Esophagus squamous epithelium (tissue), 5 donors: ENCODE results near the gene SKA3. TPM values are rescaled to one million over a fixed set of nuclear protein-coding genes. Genes with fewer than 3 reads are reported as not detected.

Experiments used
- DNase-seq: peaks from one replicate; lab custom pipeline; 2025; lab: John Stamatoyannopoulos, UW
- H3K27ac ChIP-seq, 4 donors: fragments of 200-600 bp; sonication (generic); one replicate each; pipeline ENCODE4 v1.5.1; 2016 to 2019; ENCODE audit warnings: mild to moderate bottlenecking in 1 of 4
- H3K27me3 ChIP-seq, 4 donors: fragments of 200-600 bp; sonication (generic); 1 replicate in 3 of 4; 2 replicates in 1 of 4; pipeline versions ENCODE4 v1.5.1 to v1.6.0; 2017 to 2021; ENCODE audit warnings: antibody characterized with exemption in 1 of 4
- H3K36me3 ChIP-seq, 3 donors: fragments of 200-600 bp; sonication (generic); one replicate each; pipeline ENCODE4 v1.5.1; 2016 to 2019
- H3K4me1 ChIP-seq, 3 donors: fragments of 200-600 bp; sonication (generic); one replicate each; pipeline ENCODE4 v1.5.1; 2017 to 2019
- H3K4me3 ChIP-seq, 4 donors: fragments of 200-600 bp; sonication (generic); 1 replicate in 3 of 4; 2 replicates in 1 of 4; pipeline ENCODE4 v1.5.1; 2016 to 2019; ENCODE audit warnings: mild to moderate bottlenecking in 2 of 4, moderate library complexity in 1 of 4
- H3K9me3 ChIP-seq, 3 donors: fragments of 200-600 bp; sonication (generic); one replicate each; pipeline ENCODE4 v1.5.1; 2016 to 2019
- CTCF ChIP-seq, 6 experiments: fragments of 450-650 bp in 4 of 6; fragments of 200-600 bp in 2 of 6; sonication (generic) in 2 of 6; IDR thresholded peaks; one replicate each; pipeline ENCODE4 v1.5.1; 2016 to 2019; ENCODE audit warnings: antibody characterized with exemption in 6 of 6, mild to moderate bottlenecking in 4 of 6, moderate library complexity in 4 of 6
- POLR2A ChIP-seq, 4 donors: fragments of 450-650 bp; IDR thresholded peaks; one replicate each; pipeline ENCODE4 v1.6.1; 2017; ENCODE audit warnings: antibody characterized with exemption in 4 of 4, mild to moderate bottlenecking in 4 of 4, moderate library complexity in 3 of 4
- WGBS, 2 donors: methylation state at CpG; one replicate each; pipeline ENCODE4 v1.1.5; 2018; 5-methylcytosine and 5-hydroxymethylcytosine counted together
- intact Hi-C: fragments of 100-400 bp; cut with DNase I; formaldehyde crosslinking; loops from one replicate; pipeline ENCODE4 v1.15.0; 2022
- total RNA-seq, 4 donors: library from RNA; depleted of rRNA; stranded (reverse); fragments of >200 nt; gene quantifications; one replicate each; pipeline ENCODE4 v1.1.0, GENCODE V29; 2016
- donor health status: DM: yes; HTN: yes; CAD: no.

Gene SKA3
- total RNA-seq, 4 donors from 2014 or later = 3.4 to 20.8 (median 7.9) TPM

- 79 to 84% methylated on average over 3 of the region's 3 CpGs for WGBS, 2 donors
- Histone ChIP-seq H3K36me3 (no peaks in the 10 kb centered on the region), H3K4me3 (no peak overlapping the region), H3K9me3 (no peaks in the 10 kb centered on the region), H3K4me1 (no peaks in the 10 kb centered on the region), H3K27ac (no peak overlapping the region), H3K27me3 (no peaks in the 10 kb centered on the region)
- DNase-seq = no peak
- no peak for TF ChIP-seq POLR2A (IDR thresholded peaks at IDR 0.05)
- TF ChIP-seq CTCF (IDR thresholded peaks at IDR 0.05) = no peak
- intact Hi-C loops = loop anchor here (10.0 kb wide), 1 partner anchor 370 kb away; no protein-coding TSS in a partner anchor
Measured at GRCh38 chr13:21115231-21115630, 61.1 kb downstream of the SKA3 start.

DNA sequence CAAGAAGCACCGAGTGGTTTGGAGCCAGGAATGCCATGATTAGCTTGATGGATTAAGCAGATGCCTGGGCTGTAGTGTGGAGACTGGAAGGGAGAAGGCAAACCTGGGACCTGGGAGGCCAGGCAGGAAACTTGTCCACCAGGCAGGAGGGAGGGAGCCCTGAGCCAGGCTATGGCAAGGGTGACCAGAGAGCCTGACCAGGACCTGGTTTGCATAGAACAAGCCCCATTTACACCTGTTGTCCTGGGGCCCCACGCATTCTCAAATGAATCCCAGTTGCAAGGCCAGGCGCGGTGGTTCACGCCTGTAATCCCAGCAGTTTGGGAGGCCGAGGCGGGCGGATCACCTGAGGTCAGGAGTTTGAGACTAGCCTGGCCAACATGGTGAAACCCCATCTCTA is 64.8 kb downstream of the SKA3 start:
- 50 to 86% methylated on average over 1 to 8 of the region's 8 CpGs for WGBS, 2 donors
- Histone ChIP-seq H3K36me3 (no peaks in the 10 kb centered on the region), H3K9me3 (no peaks in the 10 kb centered on the region), H3K4me1 (no peaks in the 10 kb centered on the region), H3K27me3 (no peaks in the 10 kb centered on the region), H3K4me3 (no peak overlapping the region), H3K27ac (no peak overlapping the region)
- DNase-seq = no peak
- intact Hi-C loops = loop anchor here (10.0 kb wide), 1 partner anchor 373 kb away; no protein-coding TSS in a partner anchor
- TF ChIP-seq POLR2A (IDR thresholded peaks at IDR 0.05) (no peak), CTCF (IDR thresholded peaks at IDR 0.05) (no peak)

DNA sequence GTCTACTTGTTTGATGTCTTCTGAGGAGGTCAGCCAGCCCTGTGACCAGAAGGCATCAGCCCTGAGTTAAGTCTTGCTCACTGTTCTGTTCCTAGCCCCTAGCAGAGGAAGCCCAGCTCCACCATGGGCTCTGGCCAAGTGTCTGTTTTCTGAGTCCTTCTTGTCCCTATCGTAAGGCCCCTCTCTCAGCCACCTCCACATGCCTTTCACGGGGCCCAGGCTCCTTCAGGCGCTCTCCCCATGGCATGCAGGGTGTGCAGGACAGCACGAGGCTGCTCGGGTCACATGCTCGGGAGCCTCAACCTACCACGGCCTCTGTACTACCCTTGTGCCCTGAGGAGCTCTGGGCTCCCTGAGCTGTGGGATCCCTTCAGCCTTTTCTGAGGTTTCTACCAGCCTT is 67.2 kb downstream of the SKA3 start:
- Histone ChIP-seq H3K36me3 (no peaks in the 10 kb centered on the region), H3K4me1 (no peaks in the 10 kb centered on the region), H3K4me3 (no peak overlapping the region), H3K27ac (no peak overlapping the region), H3K27me3 (no peaks in the 10 kb centered on the region), H3K9me3 (no peaks in the 10 kb centered on the region)
- WGBS, 2 donors = 85 to 92% methylated on average over 4 to 7 of the region's 7 CpGs
- no peak for DNase-seq
- TF ChIP-seq CTCF (IDR thresholded peaks at IDR 0.05) = no peak
- TF ChIP-seq POLR2A (IDR thresholded peaks at IDR 0.05) = no peak
- intact Hi-C loops = no loop called here

DNA sequence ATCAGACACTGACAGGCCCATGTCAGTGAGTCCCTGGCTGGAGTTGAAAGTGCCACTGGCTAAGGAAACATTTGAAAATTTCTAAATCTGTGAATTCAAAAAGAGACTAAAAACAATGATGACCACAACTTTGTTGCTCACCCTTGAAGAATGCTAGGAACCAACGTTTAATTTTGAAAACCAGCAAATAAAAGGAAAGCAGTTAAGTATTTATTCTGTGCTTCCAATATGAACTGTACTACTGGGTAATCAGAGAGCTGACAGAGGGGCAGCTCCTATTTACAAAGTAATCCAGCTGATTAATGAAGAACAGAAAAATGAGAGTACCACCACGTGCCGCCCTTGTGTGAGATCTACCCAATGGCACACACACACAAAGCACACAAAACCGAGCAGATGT is 70.3 kb downstream of the SKA3 start:
- Histone ChIP-seq H3K9me3 (no peaks in the 10 kb centered on the region), H3K36me3 (no peaks in the 10 kb centered on the region), H3K27ac (no peak overlapping the region), H3K27me3 (no peaks in the 10 kb centered on the region), H3K4me3 (no peak overlapping the region), H3K4me1 (no peaks in the 10 kb centered on the region)
- intact Hi-C loops = no loop called here
- TF ChIP-seq CTCF (IDR thresholded peaks at IDR 0.05) (no peak), POLR2A (IDR thresholded peaks at IDR 0.05) (no peak)
- 50% methylated on average over 4 of the region's 4 CpGs for WGBS, 2 donors
- no peak for DNase-seq

- Histone ChIP-seq H3K4me3 (no peak overlapping the region), H3K27ac (no peak overlapping the region), H3K4me1 (no peaks in the 10 kb centered on the region), H3K36me3 (no peaks in the 10 kb centered on the region), H3K27me3 (no peaks in the 10 kb centered on the region), H3K9me3 (no peaks in the 10 kb centered on the region)
- intact Hi-C loops = no loop called here
- WGBS, 2 donors = 94 to 95% methylated on average over 14 to 28 of the region's 37 CpGs
- DNase-seq = no peak
- TF ChIP-seq CTCF (IDR thresholded peaks at IDR 0.05) (no peak), POLR2A (IDR thresholded peaks at IDR 0.05) (no peak)
Measured at GRCh38 chr13:21104199-21105019, 71.9 kb downstream of the SKA3 start.
